Measurements from ENCODE around the gene AKT2.

The AKT2 gene

GRCh38 chr19:40237791-40238190, 47.4 kb downstream of the AKT2 start:
- no peaks in the 10 kb centered on the region for H3K9me3 ChIP-seq
- no peak overlapping the region for H3K4me3 ChIP-seq
- no peaks in the 10 kb centered on the region for H3K4me1 ChIP-seq
- in situ Hi-C loops (cut with MboI; ENCODE audit: low sequenced_read_pairs) = no loop called here
- no peak for DNase-seq (ENCODE audit: low spot score in 2 of 2)
- no peaks in the 10 kb centered on the region for H3K27me3 ChIP-seq (ENCODE audit: low read depth)
- peaks cover 35% of the 10 kb centered on the region for H3K36me3 ChIP-seq (replicated peaks)

GRCh38 chr19:40236366-40236765, 48.8 kb downstream of the AKT2 start:
- no peaks in the 10 kb centered on the region for H3K4me1 ChIP-seq
- no peaks in the 10 kb centered on the region for H3K27me3 ChIP-seq (ENCODE audit: low read depth)
- peaks cover 28% of the 10 kb centered on the region for H3K36me3 ChIP-seq (replicated peaks)
- DNase-seq (ENCODE audit: low spot score in 2 of 2) = no peak
- in situ Hi-C loops (cut with MboI; ENCODE audit: low sequenced_read_pairs) = no loop called here
- no peak overlapping the region for H3K4me3 ChIP-seq
- no peaks in the 10 kb centered on the region for H3K9me3 ChIP-seq

GRCh38 chr19:40236026-40236355, 49.2 kb downstream of the AKT2 start:
- H3K27me3 ChIP-seq (ENCODE audit: low read depth) = no peaks in the 10 kb centered on the region
- in situ Hi-C loops (cut with MboI; ENCODE audit: low sequenced_read_pairs) = no loop called here
- DNase-seq (ENCODE audit: low spot score in 2 of 2) = no peak
- peaks cover 28% of the 10 kb centered on the region for H3K36me3 ChIP-seq (replicated peaks)
- no peak overlapping the region for H3K4me3 ChIP-seq
- H3K4me1 ChIP-seq = no peaks in the 10 kb centered on the region
- H3K9me3 ChIP-seq = no peaks in the 10 kb centered on the region

- in situ Hi-C loops (cut with MboI; ENCODE audit: low sequenced_read_pairs) = no loop called here
- no peak for DNase-seq (ENCODE audit: low spot score in 2 of 2)
- Histone ChIP-seq H3K4me3 (no peak overlapping the region), H3K9me3 (no peaks in the 10 kb centered on the region), H3K36me3 (replicated peaks) (peaks cover 28% of the 10 kb centered on the region), H3K4me1 (no peaks in the 10 kb centered on the region), H3K27me3 (ENCODE audit: low read depth) (no peaks in the 10 kb centered on the region)
Measured at GRCh38 chr19:40235238-40236025, 49.7 kb downstream of the AKT2 start.

- H3K4me3 ChIP-seq = no peak overlapping the region
- DNase-seq (ENCODE audit: low spot score in 2 of 2) = no peak
- H3K4me1 ChIP-seq = no peaks in the 10 kb centered on the region
- peaks cover 26% of the 10 kb centered on the region for H3K36me3 ChIP-seq (replicated peaks)
- H3K27me3 ChIP-seq (ENCODE audit: low read depth) = no peaks in the 10 kb centered on the region
- no peaks in the 10 kb centered on the region for H3K9me3 ChIP-seq
- in situ Hi-C loops (cut with MboI; ENCODE audit: low sequenced_read_pairs) = no loop called here
Measured at GRCh38 chr19:40234429-40235237, 50.5 kb downstream of the AKT2 start.

GRCh38 chr19:40233811-40234389, 51.2 kb downstream of the AKT2 start:
- Histone ChIP-seq H3K27me3 (ENCODE audit: low read depth) (no peaks in the 10 kb centered on the region), H3K4me1 (no peaks in the 10 kb centered on the region), H3K4me3 (no peak overlapping the region), H3K9me3 (no peaks in the 10 kb centered on the region), H3K36me3 (replicated peaks) (peaks cover 19% of the 10 kb centered on the region)
- in situ Hi-C loops (cut with MboI; ENCODE audit: low sequenced_read_pairs) = no loop called here
- DNase-seq (ENCODE audit: low spot score in 2 of 2) = no peak

GRCh38 chr19:40232949-40233810, 52.0 kb downstream of the AKT2 start:
- Histone ChIP-seq H3K36me3 (replicated peaks) (peaks cover 18% of the 10 kb centered on the region), H3K4me3 (no peak overlapping the region), H3K27me3 (ENCODE audit: low read depth) (peaks cover 1% of the 10 kb centered on the region), H3K4me1 (no peaks in the 10 kb centered on the region), H3K9me3 (no peaks in the 10 kb centered on the region)
- DNase-seq (ENCODE audit: low spot score in 2 of 2) = no peak
- in situ Hi-C loops (cut with MboI; ENCODE audit: low sequenced_read_pairs) = no loop called here

GRCh38 chr19:40232479-40232878, 52.7 kb downstream of the AKT2 start:
- Histone ChIP-seq H3K27me3 (ENCODE audit: low read depth) (peaks cover 5% of the 10 kb centered on the region), H3K4me3 (no peak overlapping the region), H3K9me3 (no peaks in the 10 kb centered on the region), H3K36me3 (replicated peaks) (peaks cover 17% of the 10 kb centered on the region), H3K4me1 (no peaks in the 10 kb centered on the region)
- DNase-seq (ENCODE audit: low spot score in 2 of 2) = no peak
- in situ Hi-C loops (cut with MboI; ENCODE audit: low sequenced_read_pairs) = no loop called here

GRCh38 chr19:40231544-40232424, 53.4 kb downstream of the AKT2 start:
- Histone ChIP-seq H3K36me3 (replicated peaks) (peaks cover 10% of the 10 kb centered on the region), H3K9me3 (no peaks in the 10 kb centered on the region), H3K27me3 (ENCODE audit: low read depth) (peaks cover 5% of the 10 kb centered on the region), H3K4me1 (no peaks in the 10 kb centered on the region), H3K4me3 (no peak overlapping the region)
- in situ Hi-C loops (cut with MboI; ENCODE audit: low sequenced_read_pairs) = no loop called here
- no peak for DNase-seq (ENCODE audit: low spot score in 2 of 2)

GRCh38 chr19:40231057-40231456, 54.1 kb downstream of the AKT2 start:
- peaks cover 7% of the 10 kb centered on the region; the same call in 1 of the 2 replicates for H3K36me3 ChIP-seq (replicated peaks)
- H3K27me3 ChIP-seq (ENCODE audit: low read depth) = peaks cover 10% of the 10 kb centered on the region
- in situ Hi-C loops (cut with MboI; ENCODE audit: low sequenced_read_pairs) = no loop called here
- H3K9me3 ChIP-seq = no peaks in the 10 kb centered on the region
- H3K4me3 ChIP-seq = no peak overlapping the region
- H3K4me1 ChIP-seq = no peaks in the 10 kb centered on the region
- no peak for DNase-seq (ENCODE audit: low spot score in 2 of 2)

GRCh38 chr19:40229926-40230417, 55.2 kb downstream of the AKT2 start:
- in situ Hi-C loops (cut with MboI; ENCODE audit: low sequenced_read_pairs) = no loop called here
- peaks cover 21% of the 10 kb centered on the region for H3K27me3 ChIP-seq (ENCODE audit: low read depth)
- no peak overlapping the region for H3K4me3 ChIP-seq
- H3K4me1 ChIP-seq = no peaks in the 10 kb centered on the region
- H3K36me3 ChIP-seq (replicated peaks) = 0 out of 2 replicates have a peak, but pooled peaks cover under 1% of the 10 kb centered on the region
- H3K9me3 ChIP-seq = no peaks in the 10 kb centered on the region
- DNase-seq (ENCODE audit: low spot score in 2 of 2) = no peak

- DNase-seq (ENCODE audit: low spot score in 2 of 2) = no peak
- no peak overlapping the region for H3K4me3 ChIP-seq
- no peaks in the 10 kb centered on the region for H3K4me1 ChIP-seq
- in situ Hi-C loops (cut with MboI; ENCODE audit: low sequenced_read_pairs) = no loop called here
- H3K9me3 ChIP-seq = no peaks in the 10 kb centered on the region
- peaks cover 21% of the 10 kb centered on the region for H3K27me3 ChIP-seq (ENCODE audit: low read depth)
- H3K36me3 ChIP-seq (replicated peaks) = no peaks in the 10 kb centered on the region
Measured at GRCh38 chr19:40229484-40229883, 55.7 kb downstream of the AKT2 start.

All from HAP-1 (cell line).